ENCODE data around the gene PSPC1. TPM values are rescaled to one million over a fixed set of nuclear protein-coding genes. Genes with fewer than 3 reads are reported as not detected.
"Not testable (repeated sequence)": the region's sequence is repeated elsewhere in the genome, so short reads cannot be mapped to it uniquely, and the experiment has no call there.

Gene PSPC1
- polyA plus RNA-seq, 2 of the 4 experiments (the other 2 are of a cell fraction): 47.5 to 49.0 TPM

DNA sequence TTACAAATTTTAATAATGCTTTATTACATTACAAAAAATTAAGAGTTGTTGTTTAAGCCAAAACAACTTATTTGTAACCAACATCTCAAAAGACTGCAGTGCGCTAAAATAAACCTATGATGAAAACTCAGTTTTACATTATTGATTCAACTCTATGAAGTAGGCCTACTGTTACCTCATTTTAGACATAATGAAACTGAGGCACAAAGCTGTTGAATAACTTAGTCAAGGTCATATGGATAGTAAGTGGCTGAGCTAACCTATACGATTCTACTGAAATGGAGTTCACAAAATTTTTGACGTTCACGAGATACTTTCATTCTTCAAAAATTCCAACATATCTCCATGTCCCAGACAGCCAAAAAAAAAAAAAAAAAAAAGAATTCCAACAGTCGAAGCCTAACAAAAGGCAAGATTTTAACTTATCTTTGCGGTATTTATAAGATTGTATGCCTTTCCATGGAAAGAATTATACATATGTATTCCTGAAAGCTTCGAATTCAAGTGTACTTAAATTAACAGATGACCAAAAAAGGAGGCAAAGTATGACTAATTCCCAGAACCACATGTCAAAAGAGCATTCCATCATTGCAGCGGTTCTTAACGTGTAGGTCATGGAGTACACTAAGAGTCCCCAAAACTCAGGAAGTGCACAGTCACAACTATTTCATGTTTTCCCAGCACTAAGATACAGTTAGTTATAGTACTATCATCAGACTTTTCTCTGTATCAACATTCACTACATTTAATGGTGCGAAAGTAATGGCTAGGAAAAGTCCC, 69.4 kb downstream of the PSPC1 start:
- TF ChIP-seq, protein P1, sequence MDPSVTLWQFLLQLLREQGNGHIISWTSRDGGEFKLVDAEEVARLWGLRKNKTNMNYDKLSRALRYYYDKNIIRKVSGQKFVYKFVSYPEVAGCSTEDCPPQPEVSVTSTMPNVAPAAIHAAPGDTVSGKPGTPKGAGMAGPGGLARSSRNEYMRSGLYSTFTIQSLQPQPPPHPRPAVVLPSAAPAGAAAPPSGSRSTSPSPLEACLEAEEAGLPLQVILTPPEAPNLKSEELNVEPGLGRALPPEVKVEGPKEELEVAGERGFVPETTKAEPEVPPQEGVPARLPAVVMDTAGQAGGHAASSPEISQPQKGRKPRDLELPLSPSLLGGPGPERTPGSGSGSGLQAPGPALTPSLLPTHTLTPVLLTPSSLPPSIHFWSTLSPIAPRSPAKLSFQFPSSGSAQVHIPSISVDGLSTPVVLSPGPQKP (IDR thresholded peaks at IDR 0.05; ENCODE audit: low read depth, low read length): no peak
- TF ChIP-seq USF2 (IDR thresholded peaks at IDR 0.05) (no peak), ZSCAN20 (CRISPR knock-in tag; IDR thresholded peaks at IDR 0.05) (no peak), GATA3 (IDR thresholded peaks at IDR 0.05; ENCODE audit: borderline replicate concordance) (no peak)
- TF ChIP-seq, protein P2, sequence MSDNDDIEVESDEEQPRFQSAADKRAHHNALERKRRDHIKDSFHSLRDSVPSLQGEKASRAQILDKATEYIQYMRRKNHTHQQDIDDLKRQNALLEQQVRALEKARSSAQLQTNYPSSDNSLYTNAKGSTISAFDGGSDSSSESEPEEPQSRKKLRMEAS (IDR thresholded peaks at IDR 0.05): no peak
- ChIA-PET CTCF (no interaction called here), POLR2A (no interaction called here)
- Histone ChIP-seq H3K9me3 (no peaks in the 10 kb centered on the region), H3K27ac (no peak overlapping the region), H3K4me1 (no peaks in the 10 kb centered on the region), H3K4me3 (no peak overlapping the region), H3K4me2 (no peak overlapping the region)
- no peak for DNase-seq (ENCODE audit: low read depth in 1 of 2, low spot score in 1 of 2)
- 68% methylated on average over 10 of the region's 10 CpGs for WGBS (ENCODE audit: missing lambda C conversion rate)
- no peak for ATAC-seq
- no peak for FAIRE-seq

- FAIRE-seq; H3K4me3 ChIP-seq; DNase-seq (ENCODE audit: low read depth in 1 of 2, low spot score in 1 of 2); H3K4me2 ChIP-seq; CTCF ChIA-PET; H3K4me1 ChIP-seq; POLR2A ChIA-PET; H3K27ac ChIP-seq; H3K9me3 ChIP-seq; ATAC-seq: not testable (repeated sequence)
Observed at GRCh38 chr13:19709782-19710181, 73.0 kb downstream of the PSPC1 start.

DNA sequence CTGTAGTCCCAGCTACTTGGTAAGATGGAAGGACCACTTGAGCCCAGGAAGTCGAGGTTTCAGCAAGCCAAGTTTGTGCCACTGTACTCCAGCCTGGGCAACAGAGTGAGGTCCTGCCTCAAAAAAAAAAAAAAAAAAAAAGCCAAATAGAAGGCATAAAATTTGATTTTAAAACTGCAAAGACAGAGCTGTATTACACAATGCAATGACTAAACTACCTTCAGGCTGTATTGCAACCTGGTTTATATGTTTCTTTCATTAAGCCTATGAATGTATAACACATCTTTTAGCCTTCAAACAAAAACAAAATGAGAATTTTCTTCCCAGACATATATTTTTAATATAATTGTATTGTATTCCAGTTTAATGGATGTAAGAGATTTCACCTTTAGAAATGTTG, 73.7 kb downstream of the PSPC1 start:
- FAIRE-seq; DNase-seq (ENCODE audit: low read depth in 1 of 2, low spot score in 1 of 2): not testable (repeated sequence)
- CTCF ChIA-PET: interaction anchor here (1.2 kb wide), 1 partner anchor 26 kb away, joined by 3 read pairs; no protein-coding TSS in a partner anchor

DNA sequence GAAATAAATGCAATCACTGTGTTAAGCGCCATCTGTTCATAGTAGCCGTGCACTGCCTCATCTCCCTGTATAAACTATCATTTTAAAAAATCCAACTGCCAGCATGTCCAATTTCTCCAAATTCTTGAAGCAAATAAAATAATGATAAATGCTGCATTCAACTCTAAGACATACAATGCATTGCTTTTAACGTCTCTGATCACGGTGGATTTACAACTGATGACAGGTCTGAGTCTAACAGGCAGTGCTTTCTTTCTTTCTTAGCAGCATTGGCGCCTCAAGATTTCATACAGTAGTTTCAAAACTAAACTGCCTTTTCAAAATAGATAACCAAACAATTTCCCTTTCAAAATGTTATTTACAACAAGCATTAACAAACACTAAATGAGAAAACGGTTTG, 78.5 kb downstream of the PSPC1 start:
- WGBS (ENCODE audit: missing lambda C conversion rate): 78% methylated on average over 6 of the region's 6 CpGs
- FAIRE-seq; H3K4me1 ChIP-seq; H3K9me3 ChIP-seq; DNase-seq (ENCODE audit: low read depth in 1 of 2, low spot score in 1 of 2); POLR2A ChIA-PET; H3K27ac ChIP-seq; H3K4me2 ChIP-seq; H3K4me3 ChIP-seq; CTCF ChIA-PET; ATAC-seq: not testable (repeated sequence)

More for the DNA sequence above, 73.7 kb downstream of the PSPC1 start:
- ATAC-seq, H3K4me3 ChIP-seq, H3K4me1 ChIP-seq, POLR2A ChIA-PET, H3K27ac ChIP-seq, H3K9me3 ChIP-seq, H3K4me2 ChIP-seq: not testable (repeated sequence)
- WGBS (ENCODE audit: missing lambda C conversion rate): 100% methylated on average over 1 of the region's 1 CpG

DNA sequence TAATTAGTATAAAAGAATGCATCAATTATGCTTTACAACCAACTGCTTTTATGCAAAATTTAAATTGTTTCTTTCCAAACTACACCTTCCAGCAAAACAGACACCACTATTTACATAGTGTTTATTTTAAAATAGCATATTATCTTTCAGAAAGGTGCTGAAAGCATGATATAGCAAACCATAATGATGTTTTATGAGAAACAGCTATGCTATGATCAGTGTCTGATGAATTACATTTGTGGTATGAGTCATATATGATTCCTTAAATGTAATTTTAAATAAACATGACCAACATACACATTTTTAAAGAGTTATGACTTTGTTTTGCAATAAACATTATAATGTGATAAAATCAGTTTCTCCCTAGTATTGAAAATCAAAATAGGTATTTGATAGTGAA, 81.1 kb downstream of the PSPC1 start:
- not testable (repeated sequence) for ATAC-seq
- CTCF ChIA-PET: interaction anchor here (0.5 kb wide), 1 partner anchor 159 kb away, joined by 3 read pairs; no protein-coding TSS in a partner anchor

DNA sequence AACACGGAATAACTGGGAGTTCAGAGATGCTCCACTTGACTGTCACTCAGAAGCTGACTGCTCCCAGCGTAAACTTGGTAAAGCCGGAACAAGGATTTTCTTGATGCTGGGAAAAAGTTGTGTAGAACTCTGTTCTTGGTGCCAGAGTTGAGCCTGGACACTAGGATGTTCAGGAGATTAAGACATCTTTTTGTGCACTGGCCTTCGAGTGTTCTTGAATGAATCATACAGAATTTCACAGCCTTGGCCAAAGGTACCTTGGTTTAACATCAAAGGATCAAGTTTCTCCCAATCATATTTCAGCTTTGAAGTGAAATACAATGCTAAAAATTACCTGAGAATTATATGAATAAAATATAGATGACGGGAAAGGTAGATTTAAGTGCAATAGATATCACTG, 81.8 kb downstream of the PSPC1 start:
- H3K4me2 ChIP-seq; POLR2A ChIA-PET; H3K27ac ChIP-seq; H3K9me3 ChIP-seq; DNase-seq (ENCODE audit: low read depth in 1 of 2, low spot score in 1 of 2); H3K4me1 ChIP-seq; H3K4me3 ChIP-seq; ATAC-seq; CTCF ChIA-PET: not testable (repeated sequence)
- WGBS (ENCODE audit: missing lambda C conversion rate): 90% methylated on average over 3 of the region's 5 CpGs
- FAIRE-seq: peak; percentile 72

More for the DNA sequence above, 81.1 kb downstream of the PSPC1 start:
- H3K9me3 ChIP-seq; DNase-seq (ENCODE audit: low read depth in 1 of 2, low spot score in 1 of 2); H3K4me2 ChIP-seq; H3K4me3 ChIP-seq; FAIRE-seq; H3K27ac ChIP-seq; POLR2A ChIA-PET; H3K4me1 ChIP-seq; TF ChIP-seq FOSL2 (IDR thresholded peaks at IDR 0.05): not testable (repeated sequence)
- TF ChIP-seq FOSL2 (CRISPR knock-in tag; IDR thresholded peaks at IDR 0.05): 0 out of 2 replicates have a peak, but pooled peaks have one; percentile 20
